SH-SY5Y (cell line): ENCODE results near the gene AHNAK.

Source experiments
- GATA2 ChIP-seq: IDR thresholded peaks from 2 replicates; pipeline ENCODE4 v1.6.1; 2011; ENCODE audit warnings: mild to moderate bottlenecking, low read depth, low read length
- GATA3 ChIP-seq: IDR thresholded peaks from 2 replicates; pipeline ENCODE4 v1.6.1; 2011; ENCODE audit warnings: low read depth, mild to moderate bottlenecking, low read length, moderate library complexity

DNA sequence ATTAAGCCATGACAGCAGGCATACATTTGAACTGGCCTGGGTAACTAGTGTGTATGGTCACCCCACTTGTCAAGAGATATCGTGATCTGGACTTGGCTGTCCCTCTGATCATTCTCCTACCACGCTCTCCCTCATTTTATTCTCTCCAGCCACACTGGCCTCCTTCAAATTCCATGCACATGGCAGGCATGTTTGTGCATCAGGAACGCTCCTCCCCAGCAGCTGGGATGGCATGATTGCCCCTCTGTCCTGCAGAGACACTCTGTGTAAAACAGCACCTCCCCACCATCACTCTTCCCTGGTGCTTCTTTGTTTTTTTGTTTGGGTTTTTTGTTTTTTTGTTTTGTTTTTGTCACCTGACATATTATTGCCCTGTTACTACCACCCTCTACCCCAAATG, 159.2 kb downstream of the AHNAK start:
- no peak for TF ChIP-seq GATA2
- TF ChIP-seq GATA3: no peak
